Measurements from ENCODE around the gene GPC5. TPM values are rescaled to one million over a fixed set of nuclear protein-coding genes. Genes with fewer than 3 reads are reported as not detected.

Gene GPC5
- total RNA-seq, 1 experiment from 2014 or later, result 0.15 TPM

DNA sequence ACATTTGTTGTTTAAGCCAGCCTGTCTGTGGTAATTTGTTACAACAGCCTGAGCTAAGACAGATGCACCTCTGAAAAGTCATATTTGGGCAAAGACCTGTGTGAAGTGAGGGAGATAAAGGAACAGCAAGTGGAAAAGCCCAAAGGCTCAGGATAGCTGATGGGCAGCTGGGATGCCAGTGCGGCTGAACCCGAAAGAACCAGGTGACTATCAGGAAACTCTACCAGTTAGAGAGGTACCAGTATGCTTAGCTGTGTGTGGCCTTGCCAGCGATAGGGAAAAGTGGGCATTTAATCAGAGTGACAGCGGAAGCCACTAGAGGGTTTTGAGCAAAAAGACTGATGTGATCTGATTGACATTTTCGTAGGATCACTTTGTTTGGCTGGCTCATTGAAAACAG is 1063.4 kb downstream of the GPC5 start:
- H3K9me3 ChIP-seq (ENCODE audit: control insufficient read depth, low read depth, low read length), result no peaks in the 10 kb centered on the region
- H4K91ac ChIP-seq (ENCODE audit: insufficient read length, low read depth, low read length), result no peak overlapping the region
- Mint-ChIP-seq H3K36me3 (ENCODE audit: insufficient read depth in 1 of 3, low read depth in 3 of 3) (no peaks in the 10 kb centered on the region), H3K27me3 (ENCODE audit: low read depth) (peaks cover 10% of the 10 kb centered on the region), H3K4me3 (no peak overlapping the region), H3K9me3 (no peaks in the 10 kb centered on the region), H3K4me1 (no peaks in the 10 kb centered on the region), H3K27ac (no peak overlapping the region; a peak in 1 of 7 replicates)
- H4K8ac ChIP-seq (replicated peaks; ENCODE audit: insufficient read length, low read depth, low read length), result no peak overlapping the region
- H3K23me2 ChIP-seq (ENCODE audit: insufficient read length, low read depth, low read length, poor library complexity, severe bottlenecking), result no peaks in the 10 kb centered on the region
- H3K4me1 ChIP-seq (ENCODE audit: insufficient read depth, low read length), result no peaks in the 10 kb centered on the region
- no peaks in the 10 kb centered on the region for H3K79me2 ChIP-seq (ENCODE audit: insufficient read depth, low read length)
- no peak overlapping the region for H4K5ac ChIP-seq (ENCODE audit: insufficient read length, low read depth, low read length)
- H3K79me1 ChIP-seq (ENCODE audit: insufficient read depth, low read depth, low read length, poor library complexity, severe bottlenecking), result no peaks in the 10 kb centered on the region
- H3T11ph ChIP-seq (ENCODE audit: low read length), result no peak overlapping the region
- H3K27ac ChIP-seq (ENCODE audit: insufficient read length, low read depth, low read length), result no peak overlapping the region
- no peak overlapping the region for H2BK15ac ChIP-seq (ENCODE audit: low read depth, low read length)
- H2BK12ac ChIP-seq (ENCODE audit: insufficient read length, low read depth, low read length), result no peak overlapping the region
- H3K4ac ChIP-seq (ENCODE audit: low read depth, low read length), result no peak overlapping the region
- H3K14ac ChIP-seq (ENCODE audit: insufficient read depth, low read length), result no peak overlapping the region
- H2BK5ac ChIP-seq (ENCODE audit: insufficient read length, low read length), result no peak overlapping the region
- WGBS (ENCODE audit: extremely low coverage, insufficient read length, low lambda C conversion rate), result no CpG with 5 or more reads among the region's 5 CpGs
- H2AK5ac ChIP-seq (ENCODE audit: insufficient read length, low read length), result no peak overlapping the region
- H3K4me2 ChIP-seq (ENCODE audit: insufficient read depth, insufficient read length, low read length), result no peak overlapping the region
- no peak overlapping the region for H3K18ac ChIP-seq (ENCODE audit: insufficient read length, low read depth, low read length)
- no peaks in the 10 kb centered on the region for H4K20me1 ChIP-seq (ENCODE audit: control insufficient read depth, insufficient read depth, insufficient read length)
- H3K27me3 ChIP-seq (ENCODE audit: insufficient read depth, low read length), result no peaks in the 10 kb centered on the region
- no peak overlapping the region for H2AFZ ChIP-seq (ENCODE audit: low read length)
- H3K23ac ChIP-seq (ENCODE audit: insufficient read length, low read depth, low read length), result no peak overlapping the region
- H2BK20ac ChIP-seq (ENCODE audit: low read depth, low read length, poor library complexity, severe bottlenecking), result no peak overlapping the region
- H2BK120ac ChIP-seq (ENCODE audit: low read depth, low read length, poor library complexity, severe bottlenecking), result no peak overlapping the region
- H3K9ac ChIP-seq (ENCODE audit: extremely low read depth, insufficient read length, low read length), result no peak overlapping the region
- no peak overlapping the region for H3K56ac ChIP-seq (ENCODE audit: insufficient read length, low read depth, low read length)
- TF ChIP-seq, protein P1, sequence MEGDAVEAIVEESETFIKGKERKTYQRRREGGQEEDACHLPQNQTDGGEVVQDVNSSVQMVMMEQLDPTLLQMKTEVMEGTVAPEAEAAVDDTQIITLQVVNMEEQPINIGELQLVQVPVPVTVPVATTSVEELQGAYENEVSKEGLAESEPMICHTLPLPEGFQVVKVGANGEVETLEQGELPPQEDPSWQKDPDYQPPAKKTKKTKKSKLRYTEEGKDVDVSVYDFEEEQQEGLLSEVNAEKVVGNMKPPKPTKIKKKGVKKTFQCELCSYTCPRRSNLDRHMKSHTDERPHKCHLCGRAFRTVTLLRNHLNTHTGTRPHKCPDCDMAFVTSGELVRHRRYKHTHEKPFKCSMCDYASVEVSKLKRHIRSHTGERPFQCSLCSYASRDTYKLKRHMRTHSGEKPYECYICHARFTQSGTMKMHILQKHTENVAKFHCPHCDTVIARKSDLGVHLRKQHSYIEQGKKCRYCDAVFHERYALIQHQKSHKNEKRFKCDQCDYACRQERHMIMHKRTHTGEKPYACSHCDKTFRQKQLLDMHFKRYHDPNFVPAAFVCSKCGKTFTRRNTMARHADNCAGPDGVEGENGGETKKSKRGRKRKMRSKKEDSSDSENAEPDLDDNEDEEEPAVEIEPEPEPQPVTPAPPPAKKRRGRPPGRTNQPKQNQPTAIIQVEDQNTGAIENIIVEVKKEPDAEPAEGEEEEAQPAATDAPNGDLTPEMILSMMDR (conservative IDR thresholded peaks at IDR 0.05), result no peak
- no peak for DNase-seq

All from H9 (cell line).